Testis (tissue), 3 donors: ENCODE results near the gene NEXN. TPM values are rescaled to one million over a fixed set of nuclear protein-coding genes. Genes with fewer than 3 reads are reported as not detected.
"Not testable (repeated sequence)": the region's sequence is repeated elsewhere in the genome, so short reads cannot be mapped to it uniquely, and the experiment has no call there.

ENCODE experiments used
- DNase-seq: peaks from one replicate; pipeline ENCODE4 v3.0.0-alpha.2; 2019
- H3K27ac ChIP-seq, 2 donors: fragments of 200-600 bp; sonication (generic); one replicate each; pipeline ENCODE4 v1.5.1; 2019
- H3K27me3 ChIP-seq: fragments of 200-600 bp; sonication (generic); one replicate; pipeline ENCODE4 v1.5.1; 2019
- H3K36me3 ChIP-seq: fragments of 200-600 bp; sonication (generic); one replicate; pipeline ENCODE4 v1.5.1; 2017; ENCODE audit warnings: low read depth; ENCODE audit errors: missing control alignments
- H3K4me1 ChIP-seq: fragments of 200-600 bp; sonication (generic); one replicate; pipeline ENCODE4 v1.5.1; 2019
- H3K4me3 ChIP-seq, 2 donors: fragments of 200-600 bp; sonication (generic); one replicate each; pipeline ENCODE4 v1.5.1; 2017 to 2019
- H3K9me3 ChIP-seq: fragments of 200-600 bp; sonication (generic); one replicate; pipeline ENCODE4 v1.5.1; 2017
- CTCF ChIP-seq, 3 experiments: fragments of 450-650 bp in 2 of 3; fragments of 200-600 bp in 1 of 3; sonication (generic) in 1 of 3; IDR thresholded peaks; one replicate each; pipeline ENCODE4 v1.5.1; 2016 to 2019; ENCODE audit warnings: antibody characterized with exemption in 3 of 3, mild to moderate bottlenecking in 2 of 3, moderate library complexity in 1 of 3
- POLR2A ChIP-seq: fragments of 450-650 bp; IDR thresholded peaks from one replicate; pipeline ENCODE4 v1.6.1; 2017; ENCODE audit warnings: antibody characterized with exemption, mild to moderate bottlenecking, moderate library complexity
- WGBS, 2 donors: methylation state at CpG; one replicate each; pipeline ENCODE4 v1.1.5; 2018; 5-methylcytosine and 5-hydroxymethylcytosine counted together
- intact Hi-C: fragments of 100-400 bp; cut with DNase I; formaldehyde crosslinking; loops from one replicate; pipeline ENCODE4 v1.15.1; 2023; ENCODE audit warnings: low total_unique reads
- polyA plus RNA-seq: library from polyadenylated mRNA; stranded (reverse); fragments of 350-450 nt; fragmentation: Illumina TruSeq; extraction: RNeasy Lipid Tissue Mini Kit (QIAGEN cat#74804); gene quantifications from one replicate; pipeline ENCODE4 v1.2.3, GENCODE V29; 2014; ENCODE audit warnings: low read depth, low replicate concordance; ENCODE audit not compliant: insufficient read depth
- total RNA-seq, 2 donors: library from RNA; depleted of rRNA; stranded (reverse); fragments of >200 nt; gene quantifications; one replicate each; pipeline ENCODE4 v1.2.3, GENCODE V29; 2016

Gene NEXN
- total and polyA plus RNA-seq, 3 donors from 2014 or later = 2.5 to 10.6 (median 4.6) TPM

DNA sequence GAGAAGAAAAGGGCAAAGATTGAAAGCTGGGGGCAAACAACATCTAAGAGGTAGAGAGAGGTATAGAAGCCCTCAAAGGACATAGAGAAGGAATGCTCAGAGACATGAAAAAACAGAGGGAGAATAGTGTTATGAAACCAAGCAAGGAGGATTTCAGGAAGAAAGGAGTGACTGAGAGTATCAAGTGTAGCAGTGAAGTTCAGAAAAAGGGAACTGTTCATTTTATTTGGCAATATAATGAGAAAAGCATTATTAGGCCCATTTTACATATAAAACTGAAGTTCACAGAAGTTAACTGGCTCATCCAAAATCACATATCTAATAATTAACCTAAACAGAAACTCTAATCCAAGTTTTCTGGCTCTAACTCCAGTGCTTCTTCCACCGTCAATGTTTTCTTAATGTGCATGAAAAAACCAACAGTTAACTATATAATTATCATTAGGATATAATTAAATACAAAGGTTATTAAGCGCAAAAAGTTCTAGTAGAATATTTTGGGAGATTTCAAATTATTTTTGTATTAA is 17.7 kb downstream of the NEXN start:
- no peak overlapping the region for H3K27ac ChIP-seq
- no peak for DNase-seq
- H3K27me3 ChIP-seq = no peaks in the 10 kb centered on the region
- H3K4me3 ChIP-seq = no peak overlapping the region
- no peaks in the 10 kb centered on the region for H3K36me3 ChIP-seq
- no peaks in the 10 kb centered on the region for H3K4me1 ChIP-seq
- 82 to 83% methylated on average over 2 of the region's 2 CpGs for WGBS, 2 donors
- no peak for TF ChIP-seq CTCF (IDR thresholded peaks at IDR 0.05)
- no peak for TF ChIP-seq POLR2A
- H3K9me3 ChIP-seq = no peaks in the 10 kb centered on the region
- intact Hi-C loops = no loop called here

DNA sequence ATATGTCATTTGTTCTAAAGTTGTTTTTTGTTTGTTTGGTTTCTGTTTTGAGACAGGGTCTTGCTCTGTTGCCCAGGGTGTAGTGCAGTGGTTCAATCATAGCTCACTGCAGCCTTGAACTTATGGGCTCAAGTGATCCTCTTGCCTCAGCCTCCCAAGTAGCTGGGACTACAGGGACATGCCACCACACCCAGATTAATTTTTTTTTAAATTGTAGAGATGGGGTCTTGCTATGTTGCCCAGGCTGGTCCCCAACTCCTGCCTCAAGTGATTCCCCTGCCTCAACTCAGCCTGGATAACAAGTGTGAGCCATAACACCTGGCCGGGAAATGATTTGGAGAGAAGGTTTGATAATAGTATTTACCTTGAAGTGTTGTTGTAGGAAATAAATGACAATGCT is 18.2 kb downstream of the NEXN start:
- no peak for TF ChIP-seq POLR2A
- TF ChIP-seq CTCF (IDR thresholded peaks at IDR 0.05) = no peak
- Histone ChIP-seq H3K4me3 (no peak overlapping the region), H3K36me3 (no peaks in the 10 kb centered on the region), H3K4me1 (no peaks in the 10 kb centered on the region), H3K27ac (no peak overlapping the region), H3K9me3 (no peaks in the 10 kb centered on the region), H3K27me3 (no peaks in the 10 kb centered on the region)
- intact Hi-C loops = no loop called here
- DNase-seq = no peak
- 88 to 100% methylated on average over 1 of the region's 1 CpG for WGBS, 2 donors

DNA sequence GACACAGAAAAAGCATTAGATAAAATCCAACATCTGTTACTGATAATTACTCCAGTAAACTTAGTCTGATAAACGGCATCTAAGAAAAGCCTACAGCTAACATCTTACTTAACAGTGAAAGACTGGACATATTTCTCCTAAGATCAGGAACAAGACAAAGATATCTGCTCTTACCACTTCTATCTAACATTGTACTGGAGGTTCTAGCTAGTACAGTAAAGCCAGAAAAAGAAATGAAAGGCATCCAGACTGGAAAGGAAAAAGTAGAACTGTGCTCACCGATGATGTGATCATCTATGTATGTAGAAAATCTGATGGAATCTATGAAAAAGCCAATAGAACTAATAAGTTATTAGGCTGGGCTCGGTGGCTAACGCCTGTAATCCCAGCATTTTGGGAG is 21.7 kb downstream of the NEXN start:
- Histone ChIP-seq H3K27me3 (no peaks in the 10 kb centered on the region), H3K4me1 (no peaks in the 10 kb centered on the region), H3K9me3 (no peaks in the 10 kb centered on the region), H3K36me3 (no peaks in the 10 kb centered on the region), H3K4me3 (no peak overlapping the region), H3K27ac (no peak overlapping the region)
- DNase-seq = no peak
- 93 to 94% methylated on average over 4 of the region's 4 CpGs for WGBS, 2 donors
- intact Hi-C loops = no loop called here
- no peak for TF ChIP-seq CTCF (IDR thresholded peaks at IDR 0.05)
- no peak for TF ChIP-seq POLR2A

DNA sequence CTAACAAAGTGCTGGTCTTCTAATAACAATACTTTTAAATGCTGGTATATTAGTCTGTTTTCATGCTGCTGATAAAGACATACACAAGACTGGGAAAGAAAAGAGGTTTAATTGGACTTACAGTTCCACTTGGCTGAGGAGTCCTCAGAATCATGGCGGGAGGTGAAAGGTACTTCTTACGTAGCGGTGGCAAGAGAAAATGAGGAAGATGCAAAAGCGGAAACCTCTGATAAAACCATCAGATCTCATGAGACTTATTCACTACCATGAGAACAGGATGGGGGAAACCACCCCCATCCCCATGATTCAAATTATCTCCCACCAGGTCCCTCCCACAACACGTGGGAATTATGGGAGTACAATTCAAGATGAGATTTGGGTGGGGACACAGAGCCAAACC is 30.5 kb downstream of the NEXN start:
- intact Hi-C loops, H3K4me1 ChIP-seq, H3K27me3 ChIP-seq, H3K27ac ChIP-seq, H3K4me3 ChIP-seq, H3K9me3 ChIP-seq, DNase-seq, H3K36me3 ChIP-seq: not testable (repeated sequence)
- 86 to 91% methylated on average over 5 of the region's 5 CpGs for WGBS, 2 donors

DNA sequence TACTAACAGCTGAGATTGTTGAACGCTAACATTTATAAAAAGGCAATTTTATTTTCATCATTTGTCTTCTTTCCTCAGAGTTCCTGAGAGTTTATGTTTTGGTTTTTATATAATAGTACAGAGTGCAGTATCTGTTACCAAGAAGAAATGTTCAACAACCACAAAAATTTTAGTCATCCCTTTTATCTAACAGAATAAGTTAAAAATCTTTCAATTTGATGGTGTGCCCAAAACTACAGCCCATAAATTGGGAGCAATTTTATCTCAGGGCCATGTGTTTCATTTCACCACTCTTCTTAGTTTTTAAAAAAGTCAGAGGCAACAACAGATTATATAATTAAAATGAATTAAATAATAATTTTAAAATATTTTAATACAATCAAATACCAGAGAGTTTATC is 37.1 kb downstream of the NEXN start:
- TF ChIP-seq CTCF (IDR thresholded peaks at IDR 0.05) (no peak), POLR2A (no peak)
- Histone ChIP-seq H3K36me3 (no peaks in the 10 kb centered on the region), H3K27ac (no peak overlapping the region), H3K4me3 (no peak overlapping the region), H3K4me1 (no peaks in the 10 kb centered on the region), H3K27me3 (no peaks in the 10 kb centered on the region), H3K9me3 (no peaks in the 10 kb centered on the region)
- WGBS, 2 donors = 74 to 77% methylated on average over 1 of the region's 1 CpG
- intact Hi-C loops = no loop called here
- DNase-seq = no peak
